GM12873 (cell line): Measurements from ENCODE around the gene TMEM81.

Source experiments
- CTCF ChIP-seq: IDR thresholded peaks from 2 replicates; pipeline ENCODE4 v1.5.1; 2012; ENCODE audit warnings: low read depth, mild to moderate bottlenecking, moderate library complexity, low read length, control low read depth; ENCODE audit not compliant: insufficient read depth; ENCODE audit errors: missing control alignments

Gene TMEM81

GRCh38 chr1:205054013-205054412 lies 30.2 kb downstream of the TMEM81 start:
- no peak for TF ChIP-seq CTCF

GRCh38 chr1:205053296-205053695 lies 31.0 kb downstream of the TMEM81 start:
- TF ChIP-seq CTCF = no peak

GRCh38 chr1:205052690-205053089 lies 31.6 kb downstream of the TMEM81 start:
- TF ChIP-seq CTCF = no peak

GRCh38 chr1:205049479-205049878 lies 34.8 kb downstream of the TMEM81 start:
- TF ChIP-seq CTCF = no peak

- no peak for TF ChIP-seq CTCF
Measured at GRCh38 chr1:205048382-205048781, 35.9 kb downstream of the TMEM81 start.

- no peak for TF ChIP-seq CTCF
Measured at GRCh38 chr1:205047764-205048231, 36.5 kb downstream of the TMEM81 start.

- no peak for TF ChIP-seq CTCF
Measured at GRCh38 chr1:205046870-205047269, 37.4 kb downstream of the TMEM81 start.
